ENCODE results near the gene SEMG2. TPM values are rescaled to one million over a fixed set of nuclear protein-coding genes. Genes with fewer than 3 reads are reported as not detected.

The SEMG2 gene
- total and polyA plus RNA-seq, 8 donors, result not detected

- no peak for TF ChIP-seq CTCF (IDR thresholded peaks at IDR 0.05)
- DNase-seq (no peak), FAIRE-seq (no peak), ATAC-seq (no peak)
- intact Hi-C loops (cut with DNase I), result no loop called here
- WGBS, 2 donors, result 83 to 86% methylated on average over 4 of the region's 4 CpGs
- Histone ChIP-seq H3K27ac (no peak overlapping the region), H3K4me3 (no peak overlapping the region), H3K36me3 (no peaks in the 10 kb centered on the region), H3K27me3 (no peaks in the 10 kb centered on the region), H3K9me3 (no peaks in the 10 kb centered on the region), H3K4me1 (peaks cover 0 to 3% (median 0%) of the 10 kb centered on the region in 3 donors)
Measured at GRCh38 chr20:45269754-45270270, 48.6 kb downstream of the SEMG2 start.

Other genes with a start within 250 kb of the SEMG2 start
- 1 to 10 TPM in 1 of 6 donors, under 1 TPM in 4, not detected in 1; 0.04 to 1.3 (median 0.16) TPM for gene KCNS1, start 120.2 kb upstream of the SEMG2 start, total RNA-seq
- gene KCNS1, start 120.2 kb upstream of the SEMG2 start, polyA plus RNA-seq, result under 1 TPM; 0.04 to 0.05 TPM
- not detected for gene WFDC5, start 106.2 kb upstream of the SEMG2 start, total RNA-seq
- not detected for gene WFDC5, start 106.2 kb upstream of the SEMG2 start, polyA plus RNA-seq
- gene WFDC12, start 96.9 kb upstream of the SEMG2 start, total RNA-seq, result not detected
- gene WFDC12, start 96.9 kb upstream of the SEMG2 start, polyA plus RNA-seq, result not detected
- gene PI3, start 46.5 kb upstream of the SEMG2 start, total RNA-seq, result 1 to 10 TPM in 2 of 6 donors, under 1 TPM in 1, not detected in 3; 0.67 to 1.9 (median 1.4) TPM
- gene PI3, start 46.5 kb upstream of the SEMG2 start, polyA plus RNA-seq, result under 1 TPM; 0.40 to 0.72 TPM
- not detected for gene SEMG1, start 14.3 kb upstream of the SEMG2 start, total RNA-seq
- not detected for gene SEMG1, start 14.3 kb upstream of the SEMG2 start, polyA plus RNA-seq
- gene SLPI, start 33.2 kb downstream of the SEMG2 start, total RNA-seq, result 10 to 100 TPM in 4 of 6 donors, 1 to 10 TPM in 2; 4.4 to 51.1 (median 24.1) TPM
- gene SLPI, start 33.2 kb downstream of the SEMG2 start, polyA plus RNA-seq, result 10 to 100 TPM; 27.3 to 49.4 TPM
- gene RBPJL, start 85.5 kb downstream of the SEMG2 start, total RNA-seq, result 100 to 1,000 TPM; 169 to 591 (median 427) TPM
- gene RBPJL, start 85.5 kb downstream of the SEMG2 start, polyA plus RNA-seq, result 1,000 to 10,000 TPM; 1,163 to 1,575 TPM
- gene MATN4, start 86.9 kb downstream of the SEMG2 start, total RNA-seq, result 1 to 10 TPM in 5 of 6 donors, under 1 TPM in 1; 0.89 to 6.4 (median 2.3) TPM
- 1 to 10 TPM; 1.5 to 3.1 TPM for gene MATN4, start 86.9 kb downstream of the SEMG2 start, polyA plus RNA-seq
- gene SDC4, start 127.1 kb downstream of the SEMG2 start, total RNA-seq, result 100 to 1,000 TPM in 2 of 6 donors, 10 to 100 TPM in 4; 50.9 to 208 (median 56.0) TPM
- 10 to 100 TPM; 48.2 to 54.8 TPM for gene SDC4, start 127.1 kb downstream of the SEMG2 start, polyA plus RNA-seq
- gene SYS1, start 141.8 kb downstream of the SEMG2 start, total RNA-seq, result 10 to 100 TPM; 11.1 to 19.0 (median 16.5) TPM
- gene SYS1, start 141.8 kb downstream of the SEMG2 start, polyA plus RNA-seq, result 10 to 100 TPM in 1 of 2 donors, 1 to 10 TPM in 1; 9.6 to 13.7 TPM
- under 1 TPM in 1 of 6 donors, not detected in 5; 0.44 TPM for gene TP53TG5, start 157.0 kb downstream of the SEMG2 start, total RNA-seq
- gene TP53TG5, start 157.0 kb downstream of the SEMG2 start, polyA plus RNA-seq, result not detected
- 10 to 100 TPM; 11.6 to 25.7 (median 17.9) TPM for gene DBNDD2, start 186.9 kb downstream of the SEMG2 start, total RNA-seq
- 10 to 100 TPM; 21.2 to 31.0 TPM for gene DBNDD2, start 186.9 kb downstream of the SEMG2 start, polyA plus RNA-seq
- 10 to 100 TPM; 35.3 to 59.1 (median 46.2) TPM for gene PIGT, start 194.8 kb downstream of the SEMG2 start, total RNA-seq
- gene PIGT, start 194.8 kb downstream of the SEMG2 start, polyA plus RNA-seq, result 10 to 100 TPM; 60.7 to 69.1 TPM
- gene WFDC2, start 248.4 kb downstream of the SEMG2 start, total RNA-seq, result 10 to 100 TPM in 3 of 6 donors, 1 to 10 TPM in 3; 5.0 to 49.5 (median 11.0) TPM
- gene WFDC2, start 248.4 kb downstream of the SEMG2 start, polyA plus RNA-seq, result 10 to 100 TPM; 16.7 to 21.4 TPM

All from pancreas (tissue), 10 donors.